Chondrocyte (in vitro differentiated cells): ENCODE data around the gene S100A13. TPM values are rescaled to one million over a fixed set of nuclear protein-coding genes. Genes with fewer than 3 reads are reported as not detected.
A peak's percentile ranks its signal among the peaks of the same experiment; 100 is the strongest.
"Not testable (repeated sequence)": the region's sequence is repeated elsewhere in the genome, so short reads cannot be mapped to it uniquely, and the experiment has no call there.

Source experiments
- DNase-seq: peaks from one replicate; pipeline ENCODE4 v3.0.0; 2021; ENCODE audit warnings: mixed read lengths, low spot score
- H3K27ac Mint-ChIP-seq: one replicate; pipeline ENCODE4 v1.8.0; 2021; ENCODE audit warnings: mild to moderate bottlenecking, moderate library complexity, mixed read lengths; ENCODE audit not compliant: unreplicated experiment
- H3K27me3 Mint-ChIP-seq: 2 replicates; pipeline ENCODE4 v1.8.0; 2021; ENCODE audit warnings: low read depth, mixed read lengths
- H3K36me3 Mint-ChIP-seq: 2 replicates; pipeline ENCODE4 v1.8.0; 2021; ENCODE audit warnings: low read depth, mixed read lengths
- H3K4me1 Mint-ChIP-seq: 2 replicates; pipeline ENCODE4 v1.8.0; 2021; ENCODE audit warnings: low read depth, mild to moderate bottlenecking, mixed read lengths
- H3K4me3 Mint-ChIP-seq: one replicate; pipeline ENCODE4 v1.8.0; 2021; ENCODE audit warnings: mild to moderate bottlenecking, moderate library complexity, mixed read lengths; ENCODE audit not compliant: unreplicated experiment
- H3K9me3 Mint-ChIP-seq: 2 replicates; pipeline ENCODE4 v1.8.0; 2021; ENCODE audit warnings: low read depth, mixed read lengths
- total RNA-seq: library from RNA; stranded (reverse); gene quantifications from 3 replicates; pipeline ENCODE4 v1.2.1, GENCODE V29; 2021
- TF ChIP-seq, protein P1 (sequence below): fragments of 200-600 bp; sonication (generic); IDR thresholded peaks from 2 replicates; pipeline ENCODE4 v1.5.0; 2021; ENCODE audit warnings: antibody characterized with exemption, mild to moderate bottlenecking, moderate library complexity

The S100A13 gene
- total RNA-seq, 1 donor from 2014 or later, result 113 TPM

- H3K4me3 Mint-ChIP-seq, result no peak overlapping the region
- H3K27me3 Mint-ChIP-seq, result no peaks in the 10 kb centered on the region
- DNase-seq, result no peak
- H3K9me3 Mint-ChIP-seq, result no peaks in the 10 kb centered on the region
- peaks cover 10% of the 10 kb centered on the region for H3K4me1 Mint-ChIP-seq
- H3K27ac Mint-ChIP-seq, result no peak overlapping the region
- TF ChIP-seq, protein P1, sequence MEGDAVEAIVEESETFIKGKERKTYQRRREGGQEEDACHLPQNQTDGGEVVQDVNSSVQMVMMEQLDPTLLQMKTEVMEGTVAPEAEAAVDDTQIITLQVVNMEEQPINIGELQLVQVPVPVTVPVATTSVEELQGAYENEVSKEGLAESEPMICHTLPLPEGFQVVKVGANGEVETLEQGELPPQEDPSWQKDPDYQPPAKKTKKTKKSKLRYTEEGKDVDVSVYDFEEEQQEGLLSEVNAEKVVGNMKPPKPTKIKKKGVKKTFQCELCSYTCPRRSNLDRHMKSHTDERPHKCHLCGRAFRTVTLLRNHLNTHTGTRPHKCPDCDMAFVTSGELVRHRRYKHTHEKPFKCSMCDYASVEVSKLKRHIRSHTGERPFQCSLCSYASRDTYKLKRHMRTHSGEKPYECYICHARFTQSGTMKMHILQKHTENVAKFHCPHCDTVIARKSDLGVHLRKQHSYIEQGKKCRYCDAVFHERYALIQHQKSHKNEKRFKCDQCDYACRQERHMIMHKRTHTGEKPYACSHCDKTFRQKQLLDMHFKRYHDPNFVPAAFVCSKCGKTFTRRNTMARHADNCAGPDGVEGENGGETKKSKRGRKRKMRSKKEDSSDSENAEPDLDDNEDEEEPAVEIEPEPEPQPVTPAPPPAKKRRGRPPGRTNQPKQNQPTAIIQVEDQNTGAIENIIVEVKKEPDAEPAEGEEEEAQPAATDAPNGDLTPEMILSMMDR, result no peak
- H3K36me3 Mint-ChIP-seq, result peaks cover 58% of the 10 kb centered on the region
Measured at GRCh38 chr1:153640861-153641260, 13.6 kb upstream of the S100A13 start.

DNA sequence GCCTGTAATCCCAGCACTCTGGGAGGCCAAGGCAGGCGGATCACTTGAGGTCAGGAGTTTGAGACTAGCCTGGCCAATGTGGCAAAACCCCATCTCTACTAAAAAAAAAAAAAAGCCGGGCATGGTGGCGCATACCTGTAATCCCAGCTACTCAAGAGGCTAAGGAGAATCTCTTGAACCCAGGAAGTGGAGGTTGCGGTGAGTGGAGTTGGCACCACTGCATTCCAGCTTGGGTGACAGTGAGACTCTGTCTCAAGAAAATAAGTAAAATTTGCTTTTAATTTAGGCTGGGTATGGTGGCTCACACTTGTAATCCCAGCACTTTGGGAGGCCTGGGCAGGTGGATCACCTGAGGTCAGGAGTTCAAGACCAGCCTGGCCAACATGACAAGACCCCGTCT lies 12.9 kb upstream of the S100A13 start:
- not testable (repeated sequence) for H3K9me3 Mint-ChIP-seq, H3K27me3 Mint-ChIP-seq, DNase-seq, H3K4me3 Mint-ChIP-seq, H3K27ac Mint-ChIP-seq
- peaks cover 53% of the 10 kb centered on the region for H3K36me3 Mint-ChIP-seq
- H3K4me1 Mint-ChIP-seq, result peaks cover 16% of the 10 kb centered on the region

- H3K4me3 Mint-ChIP-seq, result no peak overlapping the region
- H3K27me3 Mint-ChIP-seq, result no peaks in the 10 kb centered on the region
- TF ChIP-seq, protein P1, result no peak
- no peak overlapping the region for H3K27ac Mint-ChIP-seq
- peaks cover 50% of the 10 kb centered on the region for H3K36me3 Mint-ChIP-seq
- peak; percentile 20 for DNase-seq
- H3K9me3 Mint-ChIP-seq, result no peaks in the 10 kb centered on the region
- H3K4me1 Mint-ChIP-seq, result peaks cover 21% of the 10 kb centered on the region
Measured at GRCh38 chr1:153639280-153639679, 12.0 kb upstream of the S100A13 start.

DNA sequence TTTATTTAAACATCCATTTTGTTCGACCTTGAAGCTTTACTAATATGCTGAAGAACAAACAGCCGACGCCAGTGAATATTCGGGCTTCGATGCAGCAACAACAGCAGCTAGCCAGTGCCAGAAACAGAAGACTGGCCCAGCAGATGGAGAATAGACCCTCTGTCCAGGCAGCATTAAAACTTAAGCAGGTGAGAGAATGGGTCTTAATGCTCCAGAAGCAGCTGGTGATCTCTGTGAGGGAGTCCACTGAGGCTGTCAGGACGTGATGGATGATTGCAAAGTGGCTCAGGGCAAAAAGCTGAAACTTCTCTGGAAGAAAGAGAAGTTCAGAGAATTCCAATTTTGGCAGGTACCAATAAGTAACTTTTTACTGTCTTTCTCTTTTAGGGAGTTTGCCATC lies 11.0 kb upstream of the S100A13 start:
- DNase-seq, result no peak
- no peak overlapping the region for H3K27ac Mint-ChIP-seq

DNA sequence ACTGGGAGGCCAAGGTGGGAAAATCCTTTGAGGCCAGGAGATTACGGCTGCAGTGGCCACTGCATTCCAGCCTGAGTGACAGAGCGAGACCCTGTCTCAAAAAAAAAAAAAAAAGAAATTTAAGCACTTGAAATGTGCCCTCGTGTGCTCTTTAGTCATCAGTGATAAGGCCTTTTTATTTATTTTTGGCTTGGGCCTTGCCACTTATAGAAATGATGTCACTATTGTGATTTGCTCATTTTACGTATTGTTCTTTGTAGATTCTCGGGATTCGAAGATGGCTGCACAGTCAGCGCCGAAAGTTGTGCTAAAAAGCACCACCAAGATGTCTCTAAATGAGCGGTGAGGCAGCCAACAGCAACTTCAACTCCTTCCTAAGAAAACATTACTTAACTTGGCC lies 9.0 kb upstream of the S100A13 start:
- Mint-ChIP-seq H3K27me3 (no peaks in the 10 kb centered on the region), H3K4me3 (no peak overlapping the region), H3K27ac (no peak overlapping the region), H3K4me1 (peaks cover 41% of the 10 kb centered on the region), H3K36me3 (peaks cover 26% of the 10 kb centered on the region), H3K9me3 (no peaks in the 10 kb centered on the region)
- DNase-seq, result no peak
- TF ChIP-seq, protein P1, result no peak

More for the DNA sequence above, 11.0 kb upstream of the S100A13 start:
- Mint-ChIP-seq H3K4me3 (no peak overlapping the region), H3K9me3 (no peaks in the 10 kb centered on the region), H3K4me1 (peaks cover 30% of the 10 kb centered on the region), H3K36me3 (peaks cover 41% of the 10 kb centered on the region), H3K27me3 (no peaks in the 10 kb centered on the region)
- TF ChIP-seq, protein P1, result no peak

- peaks cover 44% of the 10 kb centered on the region for H3K4me1 Mint-ChIP-seq
- peak overlapping the region; percentile 99 for H3K4me3 Mint-ChIP-seq
- H3K27me3 Mint-ChIP-seq, result no peaks in the 10 kb centered on the region
- no peaks in the 10 kb centered on the region for H3K9me3 Mint-ChIP-seq
- no peak overlapping the region for H3K27ac Mint-ChIP-seq
- peaks cover 24% of the 10 kb centered on the region for H3K36me3 Mint-ChIP-seq
- TF ChIP-seq, protein P1, result no peak
- DNase-seq, result peak; percentile 26
Measured at GRCh38 chr1:153635872-153636271, 8.6 kb upstream of the S100A13 start.
